Smooth muscle cell (in vitro differentiated cells): ENCODE measurements around the gene WDR7. TPM values are rescaled to one million over a fixed set of nuclear protein-coding genes. Genes with fewer than 3 reads are reported as not detected.

ENCODE experiments used
- DNase-seq: peaks from one replicate; lab custom pipeline; 2025; ENCODE audit not compliant: unreplicated experiment; lab: John Stamatoyannopoulos, UW
- H2AFZ ChIP-seq: fragments of 200-600 bp; sonication (generic); 2 replicates; pipeline ENCODE4 v1.6.0; 2016; ENCODE audit warnings: antibody characterized with exemption, low read depth, mild to moderate bottlenecking
- H3F3A ChIP-seq: fragments of 200-600 bp; sonication (generic); 2 replicates; pipeline ENCODE4 v1.6.0; 2017; ENCODE audit warnings: antibody characterized with exemption, low read depth
- H3K27ac ChIP-seq: fragments of 200-600 bp; sonication (generic); 2 replicates; pipeline ENCODE4 v1.5.1; 2016; ENCODE audit warnings: low read depth, mild to moderate bottlenecking
- H3K27me3 ChIP-seq: fragments of 200-600 bp; sonication (generic); 2 replicates; pipeline ENCODE4 v1.6.1; 2016; ENCODE audit warnings: low read depth, mild to moderate bottlenecking
- H3K36me3 ChIP-seq: fragments of 200-600 bp; sonication (generic); 2 replicates; pipeline ENCODE4 v1.5.1; 2016; ENCODE audit warnings: low read depth
- H3K4me1 ChIP-seq: fragments of 200-600 bp; sonication (generic); 2 replicates; pipeline ENCODE4 v1.5.1; 2016; ENCODE audit warnings: low read depth
- H3K4me2 ChIP-seq: fragments of 200-600 bp; sonication (generic); 2 replicates; pipeline ENCODE4 v1.6.0; 2016; ENCODE audit warnings: mild to moderate bottlenecking
- H3K4me3 ChIP-seq: fragments of 200-600 bp; sonication (generic); 2 replicates; pipeline ENCODE4 v1.5.1; 2016; ENCODE audit warnings: mild to moderate bottlenecking
- H3K79me2 ChIP-seq: fragments of 200-600 bp; sonication (generic); 2 replicates; pipeline ENCODE4 v1.6.0; 2016; ENCODE audit warnings: low read depth, mild to moderate bottlenecking
- H3K9ac ChIP-seq: fragments of 200-600 bp; sonication (generic); 2 replicates; pipeline ENCODE4 v1.6.0; 2016; ENCODE audit warnings: low read depth
- H3K9me3 ChIP-seq: fragments of 200-600 bp; sonication (generic); replicated peaks from 2 replicates; pipeline ENCODE4 v1.5.1; 2016; ENCODE audit warnings: low read depth
- H4K20me1 ChIP-seq: fragments of 200-600 bp; sonication (generic); 2 replicates; pipeline ENCODE4 v1.6.0; 2016; ENCODE audit warnings: low read depth
- WGBS: methylation state at CpG from one replicate; pipeline ENCODE4 v1.1.7; 2016; ENCODE audit warnings: low lambda C conversion rate; 5-methylcytosine and 5-hydroxymethylcytosine counted together
- polyA plus RNA-seq: library from polyadenylated mRNA; unstranded; fragments of >200 nt; fragmentation: Nextera tagmentation; extraction: Ambion mirVana; gene quantifications from 2 replicates; pipeline ENCODE4 v1.2.1, GENCODE V29; 2016
- total RNA-seq: library from RNA; depleted of rRNA; stranded (reverse); fragments of >200 nt; gene quantifications from 2 replicates; pipeline ENCODE4 v1.2.3, GENCODE V29; 2014
- TF ChIP-seq, protein P1 (sequence below): fragments of 200-600 bp; sonication (generic); IDR thresholded peaks from 2 replicates; pipeline ENCODE4 v1.5.1; 2017; ENCODE audit warnings: borderline replicate concordance, mild to moderate bottlenecking, antibody characterized with exemption; ENCODE audit not compliant: insufficient read depth, poor library complexity, severe bottlenecking

Gene WDR7
- total and polyA plus RNA-seq, 2 experiments from 2014 or later, result 5.3 to 9.2 TPM

DNA sequence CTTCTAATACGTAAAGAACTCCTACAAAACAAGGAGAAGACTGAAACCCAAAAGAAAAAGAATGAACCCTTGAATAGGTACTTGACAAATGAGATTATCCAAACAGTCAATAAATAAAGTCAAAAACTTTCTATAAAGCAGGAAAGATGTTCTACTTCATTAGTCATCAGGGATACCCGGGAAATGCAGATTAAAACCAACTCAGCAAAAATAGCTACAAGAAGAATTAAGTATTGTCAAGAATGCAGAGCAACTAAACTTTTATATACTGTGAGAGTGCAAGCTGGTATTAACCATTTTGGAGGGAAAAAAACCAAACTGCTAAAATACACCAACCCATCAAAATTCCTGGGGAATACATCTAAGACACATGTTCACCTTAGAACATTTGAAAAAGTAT, 23.2 kb upstream of the WDR7 start:
- Histone ChIP-seq H3K4me2 (peak overlapping the region; percentile 4), H3K9ac (no peak overlapping the region), H3K4me1 (peaks cover 3% of the 10 kb centered on the region), H3K36me3 (no peaks in the 10 kb centered on the region), H3F3A (no peaks in the 10 kb centered on the region), H3K27ac (no peak overlapping the region), H3K79me2 (peaks cover 93% of the 10 kb centered on the region), H2AFZ (no peak overlapping the region), H3K9me3 (no peaks in the 10 kb centered on the region), H4K20me1 (peaks cover 94% of the 10 kb centered on the region), H3K4me3 (no peak overlapping the region), H3K27me3 (no peaks in the 10 kb centered on the region)
- no peak for DNase-seq
- TF ChIP-seq, protein P1, sequence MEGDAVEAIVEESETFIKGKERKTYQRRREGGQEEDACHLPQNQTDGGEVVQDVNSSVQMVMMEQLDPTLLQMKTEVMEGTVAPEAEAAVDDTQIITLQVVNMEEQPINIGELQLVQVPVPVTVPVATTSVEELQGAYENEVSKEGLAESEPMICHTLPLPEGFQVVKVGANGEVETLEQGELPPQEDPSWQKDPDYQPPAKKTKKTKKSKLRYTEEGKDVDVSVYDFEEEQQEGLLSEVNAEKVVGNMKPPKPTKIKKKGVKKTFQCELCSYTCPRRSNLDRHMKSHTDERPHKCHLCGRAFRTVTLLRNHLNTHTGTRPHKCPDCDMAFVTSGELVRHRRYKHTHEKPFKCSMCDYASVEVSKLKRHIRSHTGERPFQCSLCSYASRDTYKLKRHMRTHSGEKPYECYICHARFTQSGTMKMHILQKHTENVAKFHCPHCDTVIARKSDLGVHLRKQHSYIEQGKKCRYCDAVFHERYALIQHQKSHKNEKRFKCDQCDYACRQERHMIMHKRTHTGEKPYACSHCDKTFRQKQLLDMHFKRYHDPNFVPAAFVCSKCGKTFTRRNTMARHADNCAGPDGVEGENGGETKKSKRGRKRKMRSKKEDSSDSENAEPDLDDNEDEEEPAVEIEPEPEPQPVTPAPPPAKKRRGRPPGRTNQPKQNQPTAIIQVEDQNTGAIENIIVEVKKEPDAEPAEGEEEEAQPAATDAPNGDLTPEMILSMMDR, result no peak
- WGBS, result 68% methylated on average over 2 of the region's 2 CpGs

DNA sequence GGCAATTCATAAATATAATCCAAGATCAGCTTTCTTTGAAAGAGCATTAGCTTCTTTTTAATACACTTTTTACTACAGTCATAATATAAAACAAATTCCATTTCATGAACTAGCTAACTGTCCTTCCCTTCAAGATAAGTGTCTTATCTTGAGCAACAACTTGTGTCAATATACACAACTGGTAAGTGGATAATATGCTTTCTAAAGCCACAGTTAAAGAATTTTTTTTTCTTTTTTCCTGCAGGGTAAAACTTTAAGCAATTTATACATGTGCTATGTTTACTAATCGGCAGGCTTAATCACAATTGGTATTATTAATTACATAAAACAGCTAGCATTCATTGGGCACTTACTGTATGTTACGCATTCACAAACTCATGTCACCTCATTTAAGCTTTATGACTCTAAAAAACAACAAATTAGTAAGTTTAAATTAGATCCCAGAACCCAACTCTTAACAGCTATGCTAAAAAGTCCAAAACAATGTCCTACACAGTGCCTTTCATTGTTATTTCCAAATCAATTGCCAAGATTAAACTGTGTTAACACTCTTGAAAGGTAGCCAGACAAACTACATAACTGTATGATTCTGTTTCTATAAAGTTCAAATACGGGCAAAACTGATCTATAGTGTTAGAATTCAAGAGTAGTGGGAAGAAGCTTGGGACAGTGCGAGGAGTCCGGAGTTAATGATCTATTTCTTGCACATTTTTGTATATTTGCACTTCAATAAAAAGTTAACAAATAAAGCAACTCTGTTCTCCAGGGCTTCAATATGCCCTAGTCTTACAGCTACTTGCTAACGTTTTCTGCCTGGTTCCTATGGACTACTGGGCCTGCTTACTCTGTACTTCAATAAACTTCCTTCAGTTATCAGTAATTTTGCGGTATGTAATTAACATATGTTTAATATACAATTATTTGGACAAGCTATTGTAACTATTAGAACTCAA, 18.8 kb upstream of the WDR7 start:
- H3K79me2 ChIP-seq, result peaks cover 99% of the 10 kb centered on the region
- H3K27ac ChIP-seq, result no peak overlapping the region
- TF ChIP-seq, protein P1, result no peak
- H4K20me1 ChIP-seq, result peaks cover 100% of the 10 kb centered on the region
- DNase-seq, result no peak
- H3K9me3 ChIP-seq, result no peaks in the 10 kb centered on the region
- H3K27me3 ChIP-seq, result no peaks in the 10 kb centered on the region
- 96% methylated on average over 7 of the region's 7 CpGs for WGBS
- H3K4me2 ChIP-seq, result no peak overlapping the region
- no peak overlapping the region for H2AFZ ChIP-seq
- H3K4me3 ChIP-seq, result no peak overlapping the region
- peaks cover 20% of the 10 kb centered on the region for H3K4me1 ChIP-seq
- no peak overlapping the region for H3K9ac ChIP-seq
- H3F3A ChIP-seq, result no peaks in the 10 kb centered on the region
- H3K36me3 ChIP-seq, result no peaks in the 10 kb centered on the region

DNA sequence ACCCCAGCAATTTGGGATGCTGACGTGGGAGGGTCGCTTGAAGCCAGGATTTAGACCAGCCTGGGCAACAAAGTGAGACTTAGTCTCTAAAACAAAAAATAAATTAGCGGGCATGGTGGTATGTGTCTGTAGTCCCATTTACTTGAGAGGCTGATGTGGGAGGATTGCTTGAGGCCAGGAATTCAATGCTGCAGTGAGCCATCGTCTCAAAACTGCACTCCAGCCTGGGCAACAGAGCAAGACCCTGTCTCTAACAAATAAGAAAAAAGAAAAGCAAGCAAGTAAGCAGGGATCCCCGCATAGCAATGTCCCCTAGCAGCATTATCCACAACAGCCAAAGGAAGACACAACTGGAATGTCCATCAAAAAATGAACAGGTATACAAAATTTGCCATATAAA, 16.2 kb upstream of the WDR7 start:
- peaks cover 79% of the 10 kb centered on the region for H4K20me1 ChIP-seq

More for the DNA sequence above, 16.2 kb upstream of the WDR7 start:
- Histone ChIP-seq H3K9me3 (no peaks in the 10 kb centered on the region), H3K4me3 (no peak overlapping the region), H2AFZ (no peak overlapping the region), H3K36me3 (no peaks in the 10 kb centered on the region), H3K27ac (no peak overlapping the region), H3K79me2 (peaks cover 82% of the 10 kb centered on the region), H3F3A (no peaks in the 10 kb centered on the region), H3K27me3 (no peaks in the 10 kb centered on the region), H3K4me1 (peaks cover 17% of the 10 kb centered on the region), H3K4me2 (no peak overlapping the region), H3K9ac (no peak overlapping the region)
- TF ChIP-seq, protein P1, result no peak
- no peak for DNase-seq
- 95% methylated on average over 5 of the region's 5 CpGs for whole genome bisulfite sequencing
